Measurements from ENCODE around the gene MCTP1. TPM values are rescaled to one million over a fixed set of nuclear protein-coding genes. Genes with fewer than 3 reads are reported as not detected.

Gene MCTP1
- polyA plus RNA-seq, 3 donors: 34.4 to 72.9 (median 55.5) TPM

GRCh38 chr5:95080441-95080840 is 204.5 kb downstream of the MCTP1 start:
- no peak for TF ChIP-seq CTCF (IDR thresholded peaks at IDR 0.05)
- Histone ChIP-seq H2AFZ (ENCODE audit: insufficient read depth, low read depth, low read length, poor library complexity, severe bottlenecking) (no peak overlapping the region), H3K79me2 (ENCODE audit: insufficient read depth, low read length) (peaks cover 60% of the 10 kb centered on the region), H3K4me1 (ENCODE audit: control insufficient read depth in 1 of 2, insufficient read depth in 2 of 2, low read length in 2 of 2) (peaks cover 37 to 53% of the 10 kb centered on the region in 2 donors), H3K4me3 (replicated peaks in 1 of 3; ENCODE audit: low read depth in 2 of 3, low read length in 3 of 3) (peak overlapping the region; percentile 83 to 100 (median 94)), H4K20me1 (ENCODE audit: insufficient read depth, low read length) (peaks cover 32% of the 10 kb centered on the region), H3K9ac (ENCODE audit: insufficient read depth, low read length, poor library complexity, severe bottlenecking) (peak overlapping the region; percentile 72), H3K36me3 (replicated peaks in 1 of 2; ENCODE audit: control insufficient read depth in 1 of 2, insufficient read depth in 2 of 2, low read length in 2 of 2) (no peaks in the 10 kb centered on the region), H3K9me3 (replicated peaks in 1 of 2; ENCODE audit: control insufficient read depth in 1 of 2, insufficient read depth in 1 of 2, low read length in 2 of 2) (no peaks in the 10 kb centered on the region), H3K27ac (ENCODE audit: low read depth in 1 of 2, low read length in 2 of 2) (peak overlapping the region in 1 of 2 donors; percentile 93), H3K4me2 (replicated peaks; ENCODE audit: extremely low read depth, low read length, poor library complexity, severe bottlenecking) (peak overlapping the region; percentile 83), H3K27me3 (ENCODE audit: control insufficient read depth in 2 of 2, insufficient read depth in 2 of 2, low read length in 2 of 2) (no peaks in the 10 kb centered on the region)
- Mint-ChIP-seq H3K27ac (peak overlapping the region; percentile 75 to 98 (median 93)), H3K27me3 (ENCODE audit: low read depth in 3 of 3) (peaks cover 0 to 3% (median 0%) of the 10 kb centered on the region in 3 donors), H3K4me1 (peaks cover 49% of the 10 kb centered on the region), H3K36me3 (peaks cover 4 to 7% of the 10 kb centered on the region in 2 donors), H3K4me3 (peak overlapping the region; percentile 69 to 93), H3K9me3 (peaks cover 2 to 11% (median 6%) of the 10 kb centered on the region in 7 donors)
- intact Hi-C loops (cut with micrococcal nuclease): loop anchor here in 1 of 2 donors (10.0 kb wide), 1 partner anchor 56 kb away; no protein-coding TSS in a partner anchor
- WGBS (ENCODE audit: insufficient coverage): no CpG with 5 or more reads among the region's 4 CpGs
- no peak for DNase-seq

GRCh38 chr5:95080030-95080429 is 204.9 kb downstream of the MCTP1 start:
- no peak overlapping the region for H2AFZ ChIP-seq (ENCODE audit: insufficient read depth, low read depth, low read length, poor library complexity, severe bottlenecking)
- H3K9me3 Mint-ChIP-seq: peaks cover 2 to 11% (median 6%) of the 10 kb centered on the region in 7 donors
- peaks cover 36% of the 10 kb centered on the region for H4K20me1 ChIP-seq (ENCODE audit: insufficient read depth, low read length)
- peaks cover 64% of the 10 kb centered on the region for H3K79me2 ChIP-seq (ENCODE audit: insufficient read depth, low read length)
- peaks cover 38 to 57% of the 10 kb centered on the region in 2 donors for H3K4me1 ChIP-seq (ENCODE audit: control insufficient read depth in 1 of 2, insufficient read depth in 2 of 2, low read length in 2 of 2)
- peak overlapping the region; percentile 72 for H3K9ac ChIP-seq (ENCODE audit: insufficient read depth, low read length, poor library complexity, severe bottlenecking)
- H3K27me3 Mint-ChIP-seq (ENCODE audit: low read depth in 3 of 3): peaks cover 0 to 3% (median 0%) of the 10 kb centered on the region in 3 donors
- DNase-seq: no peak
- H3K36me3 Mint-ChIP-seq: peaks cover 4 to 7% of the 10 kb centered on the region in 2 donors
- H3K27ac Mint-ChIP-seq: peak overlapping the region in 6 of 7 donors; percentile 31 to 95 (median 91)
- no peaks in the 10 kb centered on the region for H3K27me3 ChIP-seq (ENCODE audit: control insufficient read depth in 2 of 2, insufficient read depth in 2 of 2, low read length in 2 of 2)
- H3K4me3 ChIP-seq (replicated peaks in 1 of 3; ENCODE audit: low read depth in 2 of 3, low read length in 3 of 3): peak overlapping the region; percentile 83 to 100 (median 94)
- intact Hi-C loops (cut with micrococcal nuclease): loop anchor here in 1 of 2 donors (10.0 kb wide), 1 partner anchor 55 kb away; no protein-coding TSS in a partner anchor
- no peak for TF ChIP-seq CTCF (IDR thresholded peaks at IDR 0.05)
- H3K4me1 Mint-ChIP-seq: peaks cover 53% of the 10 kb centered on the region
- H3K36me3 ChIP-seq (replicated peaks in 1 of 2; ENCODE audit: control insufficient read depth in 1 of 2, insufficient read depth in 2 of 2, low read length in 2 of 2): no peaks in the 10 kb centered on the region
- peak overlapping the region; percentile 83 for H3K4me2 ChIP-seq (replicated peaks; ENCODE audit: extremely low read depth, low read length, poor library complexity, severe bottlenecking)
- peak overlapping the region; percentile 69 to 93 for H3K4me3 Mint-ChIP-seq
- no peaks in the 10 kb centered on the region for H3K9me3 ChIP-seq (replicated peaks in 1 of 2; ENCODE audit: control insufficient read depth in 1 of 2, insufficient read depth in 1 of 2, low read length in 2 of 2)
- H3K27ac ChIP-seq (ENCODE audit: low read depth in 1 of 2, low read length in 2 of 2): peak overlapping the region in 1 of 2 donors; percentile 93
